NCI-H2081 (cell line): ENCODE measurements around the gene RNASEH2C.
"Not testable (repeated sequence)": the region's sequence is repeated elsewhere in the genome, so short reads cannot be mapped to it uniquely, and the experiment has no call there.

ENCODE experiments used
- DNase-seq, 2 experiments: peaks; one replicate each; lab custom pipeline; 2025; lab: John Stamatoyannopoulos, UW

RNASEH2C gene

GRCh38 chr11:65716774-65717405 is 3.7 kb downstream of the RNASEH2C start:
- DNase-seq, result no peak

GRCh38 chr11:65716302-65716701 is 4.3 kb downstream of the RNASEH2C start:
- no peak for DNase-seq

- DNase-seq, result no peak
Measured at GRCh38 chr11:65714433-65714832, 6.2 kb downstream of the RNASEH2C start.

GRCh38 chr11:65713212-65713969 is 7.2 kb downstream of the RNASEH2C start:
- no peak for DNase-seq

GRCh38 chr11:65712633-65713076 is 7.9 kb downstream of the RNASEH2C start:
- DNase-seq, result no peak

- DNase-seq, result peak; percentile 95 to 96
Measured at GRCh38 chr11:65711785-65712632, 8.6 kb downstream of the RNASEH2C start, which contains the start of gene KAT5. TSS of gene KAT5 (plus strand) at chr11:65712252. CDS start at chr11:65712268, 16 bp downstream.

- no peak for DNase-seq
Measured at GRCh38 chr11:65710421-65710820, 10.2 kb downstream of the RNASEH2C start.

GRCh38 chr11:65709661-65710060 is 10.9 kb downstream of the RNASEH2C start:
- no peak for DNase-seq

GRCh38 chr11:65708451-65708850 is 12.1 kb downstream of the RNASEH2C start:
- no peak for DNase-seq

GRCh38 chr11:65707002-65707401 is 13.6 kb downstream of the RNASEH2C start:
- not testable (repeated sequence) for DNase-seq

- DNase-seq, result peak; percentile 37 to 65
Measured at GRCh38 chr11:65706303-65706763, 14.3 kb downstream of the RNASEH2C start.

GRCh38 chr11:65703846-65704245 is 16.8 kb downstream of the RNASEH2C start:
- no peak for DNase-seq

- no peak for DNase-seq
Measured at GRCh38 chr11:65701686-65702085, 18.9 kb downstream of the RNASEH2C start.

- peak; percentile 49 to 82 for DNase-seq
Measured at GRCh38 chr11:65700399-65700798, 20.2 kb downstream of the RNASEH2C start.

- no peak for DNase-seq
Measured at GRCh38 chr11:65699306-65699705, 21.3 kb downstream of the RNASEH2C start.

- no peak for DNase-seq
Measured at GRCh38 chr11:65698205-65698604, 22.4 kb downstream of the RNASEH2C start.

GRCh38 chr11:65696802-65697552 is 23.6 kb downstream of the RNASEH2C start:
- no peak for DNase-seq

- DNase-seq, result peak; percentile 89 to 97
Measured at GRCh38 chr11:65695459-65696241, 24.9 kb downstream of the RNASEH2C start.

- no peak for DNase-seq
Measured at GRCh38 chr11:65692367-65692766, 28.2 kb downstream of the RNASEH2C start.

- DNase-seq, result not testable (repeated sequence)
Measured at GRCh38 chr11:65691847-65692246, 28.8 kb downstream of the RNASEH2C start.

GRCh38 chr11:65685981-65686380 is 34.6 kb downstream of the RNASEH2C start:
- DNase-seq, result no peak
